ENCODE results near the gene USP10. TPM values are rescaled to one million over a fixed set of nuclear protein-coding genes. Genes with fewer than 3 reads are reported as not detected.

USP10 gene
- total RNA-seq, 2 experiments from 2014 or later: 65.9 to 134 TPM

DNA sequence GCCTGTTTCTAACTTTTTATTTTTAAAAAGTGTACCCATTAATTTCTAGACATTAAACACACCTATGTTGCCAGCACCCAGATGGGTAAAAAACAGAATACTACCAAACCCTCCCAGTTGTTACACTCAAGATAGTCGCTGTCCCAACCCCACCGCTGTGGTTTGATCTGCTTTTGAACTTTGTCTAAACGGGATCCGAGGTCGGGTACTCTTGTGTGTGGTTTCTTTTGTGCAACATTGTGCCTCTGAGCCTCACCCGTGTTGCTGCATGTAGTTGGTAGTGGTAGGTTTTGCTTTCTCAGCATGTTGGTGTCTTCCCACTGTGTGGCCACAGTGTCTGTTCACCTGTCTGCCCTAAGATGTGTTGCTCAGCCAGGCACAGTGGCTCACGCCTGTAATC lies 47.2 kb upstream of the USP10 start:
- no TSS peak for BruUV-seq (replicated peaks)
- Histone ChIP-seq H3K9me2 (ENCODE audit: insufficient read depth, low read length) (no peaks in the 10 kb centered on the region), H3K9me3 (ENCODE audit: low read length) (no peaks in the 10 kb centered on the region), H3K36me3 (ENCODE audit: insufficient read depth, low read length) (peaks cover 62% of the 10 kb centered on the region), H3K4me1 (ENCODE audit: insufficient read depth, low read length, poor library complexity, severe bottlenecking) (peaks cover 42% of the 10 kb centered on the region), H3K4me2 (ENCODE audit: low read length) (no peak overlapping the region), H2AFZ (ENCODE audit: low read length) (no peak overlapping the region), H3K27ac (ENCODE audit: low read depth, low read length, poor library complexity, severe bottlenecking) (no peak overlapping the region), H3K79me2 (ENCODE audit: insufficient read depth, low read depth, low read length) (peaks cover 17% of the 10 kb centered on the region; the same call in 1 of the 2 replicates), H3K4me3 (ENCODE audit: low read depth, low read length, poor library complexity, severe bottlenecking) (no peak overlapping the region), H4K20me1 (ENCODE audit: insufficient read depth, low read length) (0 out of 2 replicates have a peak, but pooled peaks cover 9% of the 10 kb centered on the region)
- DNase-seq (ENCODE audit: low spot score): no peak
- ChIA-PET CTCF (ENCODE audit: unreplicated experiment) (interaction anchor here (0.6 kb wide), 1 partner anchor 10 kb away, joined by 3 read pairs; no protein-coding TSS in a partner anchor), POLR2A (interaction anchor here (0.6 kb wide), 1 partner anchor 127 kb away, joined by 3 read pairs; no protein-coding TSS in a partner anchor)
- intact Hi-C loops (cut with micrococcal nuclease; ENCODE audit: unreplicated experiment): no loop called here
- no peak for TF ChIP-seq EZH2phosphoT487 (IDR thresholded peaks at IDR 0.05; ENCODE audit: borderline replicate concordance, low read depth, low read length)
- TF ChIP-seq, protein P1, sequence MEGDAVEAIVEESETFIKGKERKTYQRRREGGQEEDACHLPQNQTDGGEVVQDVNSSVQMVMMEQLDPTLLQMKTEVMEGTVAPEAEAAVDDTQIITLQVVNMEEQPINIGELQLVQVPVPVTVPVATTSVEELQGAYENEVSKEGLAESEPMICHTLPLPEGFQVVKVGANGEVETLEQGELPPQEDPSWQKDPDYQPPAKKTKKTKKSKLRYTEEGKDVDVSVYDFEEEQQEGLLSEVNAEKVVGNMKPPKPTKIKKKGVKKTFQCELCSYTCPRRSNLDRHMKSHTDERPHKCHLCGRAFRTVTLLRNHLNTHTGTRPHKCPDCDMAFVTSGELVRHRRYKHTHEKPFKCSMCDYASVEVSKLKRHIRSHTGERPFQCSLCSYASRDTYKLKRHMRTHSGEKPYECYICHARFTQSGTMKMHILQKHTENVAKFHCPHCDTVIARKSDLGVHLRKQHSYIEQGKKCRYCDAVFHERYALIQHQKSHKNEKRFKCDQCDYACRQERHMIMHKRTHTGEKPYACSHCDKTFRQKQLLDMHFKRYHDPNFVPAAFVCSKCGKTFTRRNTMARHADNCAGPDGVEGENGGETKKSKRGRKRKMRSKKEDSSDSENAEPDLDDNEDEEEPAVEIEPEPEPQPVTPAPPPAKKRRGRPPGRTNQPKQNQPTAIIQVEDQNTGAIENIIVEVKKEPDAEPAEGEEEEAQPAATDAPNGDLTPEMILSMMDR (conservative IDR thresholded peaks at IDR 0.05; ENCODE audit: low read length): no peak

DNA sequence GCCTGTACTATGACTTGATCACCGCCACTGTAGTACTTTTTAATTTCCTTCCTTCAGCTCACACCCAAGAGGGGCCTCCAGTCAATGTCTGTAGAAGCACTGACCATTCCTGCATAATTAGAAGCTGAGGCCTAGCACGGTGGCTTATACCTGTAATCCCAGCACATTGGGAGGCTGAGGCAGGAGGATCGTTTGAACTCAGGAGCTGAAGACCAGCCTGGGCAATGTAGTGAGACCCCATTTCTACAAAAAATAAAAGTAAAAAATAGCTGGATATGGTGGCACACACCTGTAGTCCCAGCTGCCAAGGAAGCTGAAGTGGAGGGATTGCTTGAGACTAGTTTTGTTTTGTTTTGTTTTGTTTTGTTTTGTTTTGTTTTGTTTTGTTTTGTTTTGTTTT lies 45.6 kb upstream of the USP10 start:
- Histone ChIP-seq H3K36me3 (ENCODE audit: insufficient read depth, low read length) (peaks cover 78% of the 10 kb centered on the region), H3K9me2 (ENCODE audit: insufficient read depth, low read length) (no peaks in the 10 kb centered on the region), H3K4me2 (ENCODE audit: low read length) (no peak overlapping the region), H4K20me1 (ENCODE audit: insufficient read depth, low read length) (0 out of 2 replicates have a peak, but pooled peaks cover 9% of the 10 kb centered on the region), H3K27ac (ENCODE audit: low read depth, low read length, poor library complexity, severe bottlenecking) (no peak overlapping the region), H2AFZ (ENCODE audit: low read length) (no peak overlapping the region), H3K4me3 (ENCODE audit: low read depth, low read length, poor library complexity, severe bottlenecking) (no peak overlapping the region), H3K9me3 (ENCODE audit: low read length) (no peaks in the 10 kb centered on the region), H3K4me1 (ENCODE audit: insufficient read depth, low read length, poor library complexity, severe bottlenecking) (peaks cover 33% of the 10 kb centered on the region), H3K79me2 (ENCODE audit: insufficient read depth, low read depth, low read length) (peaks cover 12% of the 10 kb centered on the region; the same call in 1 of the 2 replicates)
- no TSS peak for BruUV-seq (replicated peaks)
- no peak for DNase-seq (ENCODE audit: low spot score)
- intact Hi-C loops (cut with micrococcal nuclease; ENCODE audit: unreplicated experiment): no loop called here
- TF ChIP-seq, protein P1 (conservative IDR thresholded peaks at IDR 0.05; ENCODE audit: low read length): no peak
- TF ChIP-seq EZH2phosphoT487 (IDR thresholded peaks at IDR 0.05; ENCODE audit: borderline replicate concordance, low read depth, low read length): no peak
- ChIA-PET POLR2A (interaction anchor here (1.4 to 1.6 kb wide), 2 partner anchors 10 to 11 kb away, joined by 3 to 8 read pairs; no protein-coding TSS in a partner anchor), CTCF (ENCODE audit: unreplicated experiment) (interaction anchor here (0.6 kb wide), 1 partner anchor 18 kb away, joined by 8 read pairs; no protein-coding TSS in a partner anchor)

DNA sequence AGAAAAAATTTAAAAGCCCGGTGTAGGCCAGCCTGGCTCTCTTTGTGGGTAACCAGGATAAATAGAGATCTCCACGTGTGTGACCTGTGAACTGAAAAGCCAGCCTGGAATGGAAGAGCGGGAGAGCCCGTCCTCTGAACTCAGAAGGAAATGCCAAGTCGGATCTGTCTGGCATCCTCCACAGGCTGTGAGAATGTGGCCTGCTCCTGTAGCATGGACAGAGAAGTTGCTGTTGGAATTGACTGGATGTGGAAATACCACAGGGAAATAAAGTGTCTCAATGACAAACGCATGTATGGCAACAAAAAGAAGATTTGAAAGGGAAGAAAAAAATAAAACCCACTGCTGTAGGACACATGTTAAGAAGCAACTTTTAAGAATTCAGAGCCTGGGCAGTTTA lies 44.8 kb upstream of the USP10 start:
- no peak overlapping the region for H3K4me2 ChIP-seq (ENCODE audit: low read length)
- CTCF ChIA-PET (ENCODE audit: unreplicated experiment): no interaction called here
- H3K36me3 ChIP-seq (ENCODE audit: insufficient read depth, low read length): peaks cover 84% of the 10 kb centered on the region
- BruUV-seq (replicated peaks): no TSS peak
- intact Hi-C loops (cut with micrococcal nuclease; ENCODE audit: unreplicated experiment): no loop called here
- H4K20me1 ChIP-seq (ENCODE audit: insufficient read depth, low read length): 0 out of 2 replicates have a peak, but pooled peaks cover 7% of the 10 kb centered on the region
- peaks cover 6% of the 10 kb centered on the region; the same call in 1 of the 2 replicates for H3K79me2 ChIP-seq (ENCODE audit: insufficient read depth, low read depth, low read length)
- no peak overlapping the region for H3K27ac ChIP-seq (ENCODE audit: low read depth, low read length, poor library complexity, severe bottlenecking)
- peaks cover 28% of the 10 kb centered on the region for H3K4me1 ChIP-seq (ENCODE audit: insufficient read depth, low read length, poor library complexity, severe bottlenecking)
- POLR2A ChIA-PET: interaction anchor here (0.7 to 2.1 kb wide), 2 partner anchors 9 to 13 kb away, joined by 4 to 15 read pairs; no protein-coding TSS in a partner anchor
- no peak for DNase-seq (ENCODE audit: low spot score)
- H3K9me2 ChIP-seq (ENCODE audit: insufficient read depth, low read length): no peaks in the 10 kb centered on the region
- H3K9me3 ChIP-seq (ENCODE audit: low read length): no peaks in the 10 kb centered on the region
- H2AFZ ChIP-seq (ENCODE audit: low read length): no peak overlapping the region
- no peak overlapping the region for H3K4me3 ChIP-seq (ENCODE audit: low read depth, low read length, poor library complexity, severe bottlenecking)
- TF ChIP-seq EZH2phosphoT487 (IDR thresholded peaks at IDR 0.05; ENCODE audit: borderline replicate concordance, low read depth, low read length): no peak
- TF ChIP-seq, protein P1 (conservative IDR thresholded peaks at IDR 0.05; ENCODE audit: low read length): no peak

Measured in OCI-LY7 (cell line).